Upper lobe of right lung (tissue), 1 donor: Measurements from ENCODE around the gene IRF1. TPM values are rescaled to one million over a fixed set of nuclear protein-coding genes. Genes with fewer than 3 reads are reported as not detected.

ENCODE experiments used
- ATAC-seq: fragments of 200-7000 bp; cut with Tn5 transposase; one replicate; pipeline ENCODE4 v1.9.1; 2020; ENCODE audit warnings: mild to moderate bottlenecking, moderate library complexity
- DNase-seq: peaks from one replicate; pipeline ENCODE4 v3.0.0-alpha.2; 2020
- H3K27ac ChIP-seq: fragments of 200-600 bp; one replicate; pipeline ENCODE4 v1.8.0; 2022
- H3K27me3 ChIP-seq: fragments of 200-600 bp; one replicate; pipeline ENCODE4 v1.8.0; 2022; ENCODE audit warnings: mild to moderate bottlenecking
- H3K36me3 ChIP-seq: fragments of 200-600 bp; one replicate; pipeline ENCODE4 v1.8.0; 2022
- H3K4me1 ChIP-seq: fragments of 200-600 bp; one replicate; pipeline ENCODE4 v1.8.0; 2022
- H3K4me3 ChIP-seq: fragments of 200-600 bp; one replicate; pipeline ENCODE4 v1.8.0; 2022; ENCODE audit warnings: mild to moderate bottlenecking
- H3K9me3 ChIP-seq: fragments of 200-600 bp; one replicate; pipeline ENCODE4 v1.8.0; 2022
- CTCF ChIP-seq: fragments of 200-600 bp; IDR thresholded peaks from one replicate; pipeline ENCODE4 v1.8.0; 2022; ENCODE audit warnings: antibody characterized with exemption
- intact Hi-C: fragments of 100-400 bp; cut with DNase I; formaldehyde crosslinking; loops from one replicate; pipeline ENCODE4 v1.11.0; 2022
- total RNA-seq: library from RNA; stranded (reverse); fragmentation: NEBNext Ultra II Directional; extraction: Animal tissue kit (Norgen Biotek cat#: 25700); gene quantifications from one replicate; pipeline ENCODE4 v1.2.1, GENCODE V29; 2021
- donor health status: DM: no; HTN: yes; CAD: no; lungs with severe emphysema.

Gene IRF1
- total RNA-seq, 1 donor from 2014 or later, result 59.5 TPM

DNA sequence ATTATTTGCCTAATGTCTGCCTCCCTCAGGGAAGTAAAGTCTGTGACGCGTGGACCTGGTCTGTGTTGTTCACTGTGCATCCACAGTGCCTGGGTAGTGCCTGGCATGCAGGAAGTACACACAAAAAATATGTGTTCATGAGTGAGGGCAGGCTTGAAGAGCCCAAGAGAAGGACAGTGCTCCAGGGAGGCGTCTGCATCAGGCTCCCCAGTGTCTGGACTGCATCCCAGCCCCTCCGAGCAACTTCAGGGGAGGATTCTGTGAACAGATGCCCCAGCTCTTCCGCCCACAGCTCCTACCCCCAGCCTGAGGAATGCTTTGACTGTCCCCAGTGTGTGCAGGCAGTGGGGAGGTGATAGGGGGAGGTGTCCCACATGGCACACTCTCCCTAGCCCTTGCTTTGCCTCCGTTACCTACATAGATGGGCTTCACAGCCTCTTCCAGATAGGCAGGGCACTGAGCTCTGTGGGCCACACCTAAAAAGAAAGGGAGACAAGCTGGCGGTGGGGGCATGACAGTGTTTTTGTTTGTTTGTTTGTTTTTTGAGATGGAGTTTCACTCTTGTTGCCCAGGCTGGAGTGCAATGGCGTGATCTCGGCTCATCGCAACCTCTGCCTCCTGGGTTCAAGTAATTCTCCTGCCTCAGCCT lies 25.4 kb downstream of the IRF1 start:
- Histone ChIP-seq H3K9me3 (no peaks in the 10 kb centered on the region), H3K4me3 (no peak overlapping the region), H3K4me1 (peaks cover 71% of the 10 kb centered on the region), H3K27ac (peak overlapping the region; percentile 82), H3K36me3 (peaks cover 8% of the 10 kb centered on the region), H3K27me3 (no peaks in the 10 kb centered on the region)
- intact Hi-C loops, result no loop called here
- no peak for TF ChIP-seq CTCF
- DNase-seq, result peak; percentile 54
- ATAC-seq, result peak; percentile 11

GRCh38 chr5:132464156-132464939 lies 26.2 kb downstream of the IRF1 start:
- DNase-seq (no peak), ATAC-seq (no peak)
- peak overlapping the region; percentile 82 for H3K27ac ChIP-seq
- H3K4me1 ChIP-seq, result peaks cover 70% of the 10 kb centered on the region
- H3K27me3 ChIP-seq, result no peaks in the 10 kb centered on the region
- H3K9me3 ChIP-seq, result no peaks in the 10 kb centered on the region
- peaks cover 8% of the 10 kb centered on the region for H3K36me3 ChIP-seq
- intact Hi-C loops, result no loop called here
- H3K4me3 ChIP-seq, result peak overlapping the region; percentile 25
- TF ChIP-seq CTCF, result peak; percentile 26

- intact Hi-C loops, result no loop called here
- peaks cover 73% of the 10 kb centered on the region for H3K4me1 ChIP-seq
- peak overlapping the region; percentile 25 for H3K4me3 ChIP-seq
- H3K9me3 ChIP-seq, result no peaks in the 10 kb centered on the region
- H3K36me3 ChIP-seq, result peaks cover 8% of the 10 kb centered on the region
- H3K27ac ChIP-seq, result peak overlapping the region; percentile 82
- TF ChIP-seq CTCF, result no peak
- ATAC-seq, result no peak
- DNase-seq, result no peak
- no peaks in the 10 kb centered on the region for H3K27me3 ChIP-seq
These were observed 26.8 kb downstream of the IRF1 start for GRCh38 chr5:132463811-132464155.

- TF ChIP-seq CTCF, result no peak
- Histone ChIP-seq H3K4me1 (peaks cover 78% of the 10 kb centered on the region), H3K9me3 (no peaks in the 10 kb centered on the region), H3K36me3 (peaks cover 8% of the 10 kb centered on the region), H3K27ac (peak overlapping the region; percentile 82), H3K27me3 (no peaks in the 10 kb centered on the region), H3K4me3 (no peak overlapping the region)
- intact Hi-C loops, result no loop called here
- ATAC-seq (no peak), DNase-seq (peak; percentile 35)
These were observed 27.5 kb downstream of the IRF1 start for GRCh38 chr5:132462856-132463745.

GRCh38 chr5:132462333-132462732 lies 28.2 kb downstream of the IRF1 start:
- ATAC-seq, result no peak
- Histone ChIP-seq H3K36me3 (peaks cover 8% of the 10 kb centered on the region), H3K27me3 (no peaks in the 10 kb centered on the region), H3K4me1 (peaks cover 79% of the 10 kb centered on the region), H3K4me3 (no peak overlapping the region), H3K9me3 (no peaks in the 10 kb centered on the region), H3K27ac (no peak overlapping the region)
- no peak for DNase-seq
- intact Hi-C loops, result no loop called here
- no peak for TF ChIP-seq CTCF
